HepG2 (cell line): ENCODE data around the gene KANSL1. TPM values are rescaled to one million over a fixed set of nuclear protein-coding genes. Genes with fewer than 3 reads are reported as not detected.

Source experiments
- CTCF ChIP-seq: sonication (generic); formaldehyde crosslinking; IDR thresholded peaks from 2 replicates; pipeline ENCODE4 v1.5.0; 2020; ENCODE audit warnings: mild to moderate bottlenecking, missing genetic modification reagents, moderate library complexity
- HHEX ChIP-seq: IDR thresholded peaks from 2 replicates; pipeline ENCODE4 v1.6.1; 2016; ENCODE audit warnings: control low read depth
- HMGXB3 ChIP-seq: sonication (generic); formaldehyde crosslinking; IDR thresholded peaks from 2 replicates; pipeline ENCODE4 v1.4.0; 2020; ENCODE audit warnings: missing genetic modification reagents, borderline replicate concordance
- KDM2A ChIP-seq: sonication (generic); formaldehyde crosslinking; IDR thresholded peaks from 2 replicates; pipeline ENCODE4 v1.4.0; 2020; ENCODE audit warnings: low read depth, missing genetic modification reagents, borderline replicate concordance
- KLF15 ChIP-seq: sonication (generic); formaldehyde crosslinking; IDR thresholded peaks from 2 replicates; pipeline ENCODE4 v1.8.1; 2023; ENCODE audit warnings: borderline replicate concordance, mild to moderate bottlenecking, inconsistent platforms, missing genetic modification reagents, mixed read lengths
- PHF20 ChIP-seq: sonication (generic); formaldehyde crosslinking; IDR thresholded peaks from 2 replicates; pipeline ENCODE4 v1.5.0; 2020; ENCODE audit warnings: mild to moderate bottlenecking, missing genetic modification reagents
- PPARG ChIP-seq: conservative IDR thresholded peaks from 2 replicates; pipeline ENCODE4 v1.6.1; 2016; ENCODE audit warnings: missing biosample characterization, missing genetic modification reagents
- PRDM15 ChIP-seq: sonication (generic); formaldehyde crosslinking; IDR thresholded peaks from 2 replicates; pipeline ENCODE4 v1.4.0; 2020; ENCODE audit warnings: missing genetic modification reagents
- SIX1 ChIP-seq: sonication (generic); formaldehyde crosslinking; IDR thresholded peaks from 2 replicates; pipeline ENCODE4 v1.4.0; 2020; ENCODE audit warnings: missing genetic modification reagents, borderline replicate concordance
- SMAD3 ChIP-seq: sonication (generic); formaldehyde crosslinking; IDR thresholded peaks from 2 replicates; pipeline ENCODE4 v1.4.0; 2020; ENCODE audit warnings: missing genetic modification reagents
- ZNF251 ChIP-seq: sonication (generic); formaldehyde crosslinking; IDR thresholded peaks from 2 replicates; pipeline ENCODE4 v1.9.0; 2021; ENCODE audit warnings: mild to moderate bottlenecking, missing genetic modification reagents
- ZNF672 ChIP-seq: sonication (generic); formaldehyde crosslinking; IDR thresholded peaks from 2 replicates; pipeline ENCODE4 v1.8.1; 2022; ENCODE audit warnings: missing genetic modification reagents
- ZNF781 ChIP-seq: sonication (generic); formaldehyde crosslinking; IDR thresholded peaks from 2 replicates; pipeline ENCODE4 v1.5.1; 2020; ENCODE audit warnings: borderline replicate concordance, mild to moderate bottlenecking, missing genetic modification reagents; ENCODE audit errors: not compliant biosample characterization
- polyA plus RNA-seq, 8 experiments: library from polyadenylated mRNA; depleted of rRNA in 3 of 8; stranded (reverse) in 7 of 8; unstranded in 1 of 8; fragments of >200 nt; fragmentation: Illumina TruSeq in 4 of 8; extraction: Trizol in 4 of 8; gene quantifications; 2 replicates each; pipeline versions ENCODE4 v1.2.1 to v1.2.3, GENCODE V29; 2011 to 2016; ENCODE audit warnings: low read depth in 4 of 8, missing spikeins in 1 of 8, mixed read lengths in 1 of 8; ENCODE audit not compliant: insufficient read depth in 1 of 8
- total RNA-seq, 5 experiments: library from RNA; depleted of rRNA; stranded (reverse); fragments of >200 nt; fragmentation: Illumina TruSeq; extraction: Trizol; gene quantifications; 2 replicates each; pipeline ENCODE4 v1.2.3, GENCODE V29; 2016; ENCODE audit warnings: low read depth in 1 of 5
- TF ChIP-seq, protein P1 (sequence below): sonication (generic); formaldehyde crosslinking; IDR thresholded peaks from 2 replicates; pipeline ENCODE4 v1.4.0; 2020; ENCODE audit warnings: missing genetic modification reagents
- TF ChIP-seq, protein P2 (sequence below): sonication (generic); formaldehyde crosslinking; IDR thresholded peaks from 2 replicates; pipeline ENCODE4 v1.5.0; 2020; ENCODE audit warnings: missing genetic modification reagents

KANSL1 gene
- total and polyA plus RNA-seq, 2 of the 13 experiments (the other 11 are each of a cell fraction or from before 2014, with no cell fraction given): 24.0 to 59.6 TPM

DNA sequence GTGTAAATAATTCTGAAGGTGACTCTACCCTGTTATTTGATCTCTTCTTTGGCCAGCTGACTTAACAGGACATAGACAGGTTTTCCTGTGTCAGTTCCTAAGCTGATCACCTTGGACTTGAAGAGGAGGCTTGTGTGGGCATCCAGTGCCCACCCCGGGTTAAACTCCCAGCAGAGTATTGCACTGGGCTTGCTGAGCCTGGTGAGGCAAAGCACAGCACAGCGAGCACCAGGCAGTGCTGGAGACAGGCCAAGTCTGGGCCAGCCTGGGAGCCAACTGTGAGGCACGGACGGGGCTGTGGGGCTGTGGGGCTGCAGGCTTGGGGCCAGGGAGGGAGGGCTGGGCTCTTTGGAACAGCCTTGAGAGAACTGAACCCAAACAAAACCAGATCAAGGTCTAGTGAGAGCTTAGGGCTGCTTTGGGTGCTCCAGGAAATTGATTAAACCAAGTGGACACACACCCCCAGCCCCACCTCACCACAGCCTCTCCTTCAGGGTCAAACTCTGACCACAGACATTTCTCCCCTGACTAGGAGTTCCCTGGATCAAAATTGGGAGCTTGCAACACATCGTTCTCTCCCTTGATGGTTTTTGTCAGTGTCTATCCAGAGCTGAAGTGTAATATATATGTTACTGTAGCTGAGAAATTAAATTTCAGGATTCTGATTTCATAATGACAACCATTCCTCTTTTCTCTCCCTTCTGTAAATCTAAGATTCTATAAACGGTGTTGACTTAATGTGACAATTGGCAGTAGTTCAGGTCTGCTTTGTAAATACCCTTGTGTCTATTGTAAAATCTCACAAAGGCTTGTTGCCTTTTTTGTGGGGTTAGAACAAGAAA, 189.1 kb downstream of the KANSL1 start (continued):
- TF ChIP-seq, protein P1, sequence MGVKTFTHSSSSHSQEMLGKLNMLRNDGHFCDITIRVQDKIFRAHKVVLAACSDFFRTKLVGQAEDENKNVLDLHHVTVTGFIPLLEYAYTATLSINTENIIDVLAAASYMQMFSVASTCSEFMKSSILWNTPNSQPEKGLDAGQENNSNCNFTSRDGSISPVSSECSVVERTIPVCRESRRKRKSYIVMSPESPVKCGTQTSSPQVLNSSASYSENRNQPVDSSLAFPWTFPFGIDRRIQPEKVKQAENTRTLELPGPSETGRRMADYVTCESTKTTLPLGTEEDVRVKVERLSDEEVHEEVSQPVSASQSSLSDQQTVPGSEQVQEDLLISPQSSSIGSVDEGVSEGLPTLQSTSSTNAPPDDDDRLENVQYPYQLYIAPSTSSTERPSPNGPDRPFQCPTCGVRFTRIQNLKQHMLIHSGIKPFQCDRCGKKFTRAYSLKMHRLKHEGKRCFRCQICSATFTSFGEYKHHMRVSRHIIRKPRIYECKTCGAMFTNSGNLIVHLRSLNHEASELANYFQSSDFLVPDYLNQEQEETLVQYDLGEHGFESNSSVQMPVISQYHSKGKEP (CRISPR knock-in tag): no peak
- TF ChIP-seq ZNF672 (no peak), SIX1 (peak; percentile 93), ZNF781 (CRISPR knock-in tag) (no peak), HMGXB3 (CRISPR knock-in tag) (no peak), KLF15 (CRISPR knock-in tag) (no peak), CTCF (CRISPR knock-in tag) (peak; percentile 41; the same call in 1 of the 2 replicates), PHF20 (CRISPR knock-in tag) (no peak), PRDM15 (CRISPR knock-in tag) (no peak), SMAD3 (CRISPR knock-in tag) (no peak; the same call in 1 of the 2 replicates), PPARG (no peak), ZNF251 (no peak), KDM2A (CRISPR knock-in tag) (peak; percentile 78), HHEX (CRISPR knock-in tag) (no peak)
- TF ChIP-seq, protein P2, sequence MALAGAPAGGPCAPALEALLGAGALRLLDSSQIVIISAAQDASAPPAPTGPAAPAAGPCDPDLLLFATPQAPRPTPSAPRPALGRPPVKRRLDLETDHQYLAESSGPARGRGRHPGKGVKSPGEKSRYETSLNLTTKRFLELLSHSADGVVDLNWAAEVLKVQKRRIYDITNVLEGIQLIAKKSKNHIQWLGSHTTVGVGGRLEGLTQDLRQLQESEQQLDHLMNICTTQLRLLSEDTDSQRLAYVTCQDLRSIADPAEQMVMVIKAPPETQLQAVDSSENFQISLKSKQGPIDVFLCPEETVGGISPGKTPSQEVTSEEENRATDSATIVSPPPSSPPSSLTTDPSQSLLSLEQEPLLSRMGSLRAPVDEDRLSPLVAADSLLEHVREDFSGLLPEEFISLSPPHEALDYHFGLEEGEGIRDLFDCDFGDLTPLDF: no peak
